DND-41 (cell line): ENCODE results near the gene ELMO2.

Source experiments
- EZH2 ChIP-seq: IDR thresholded peaks from 3 replicates; pipeline ENCODE4 v1.6.1; 2012; ENCODE audit warnings: borderline replicate concordance, low read depth, mild to moderate bottlenecking, moderate library complexity, low read length, inconsistent platforms; ENCODE audit not compliant: severe bottlenecking
- TF ChIP-seq, protein P1 (sequence below): IDR thresholded peaks from 2 replicates; pipeline ENCODE4 v1.5.1; 2012; ENCODE audit warnings: borderline replicate concordance, low read length, moderate library complexity, mild to moderate bottlenecking; ENCODE audit not compliant: poor library complexity, severe bottlenecking; ENCODE audit errors: extremely low read depth

GRCh38 chr20:46420878-46421277 lies 14.5 kb upstream of the ELMO2 start:
- no peak for TF ChIP-seq EZH2
- TF ChIP-seq, protein P1, sequence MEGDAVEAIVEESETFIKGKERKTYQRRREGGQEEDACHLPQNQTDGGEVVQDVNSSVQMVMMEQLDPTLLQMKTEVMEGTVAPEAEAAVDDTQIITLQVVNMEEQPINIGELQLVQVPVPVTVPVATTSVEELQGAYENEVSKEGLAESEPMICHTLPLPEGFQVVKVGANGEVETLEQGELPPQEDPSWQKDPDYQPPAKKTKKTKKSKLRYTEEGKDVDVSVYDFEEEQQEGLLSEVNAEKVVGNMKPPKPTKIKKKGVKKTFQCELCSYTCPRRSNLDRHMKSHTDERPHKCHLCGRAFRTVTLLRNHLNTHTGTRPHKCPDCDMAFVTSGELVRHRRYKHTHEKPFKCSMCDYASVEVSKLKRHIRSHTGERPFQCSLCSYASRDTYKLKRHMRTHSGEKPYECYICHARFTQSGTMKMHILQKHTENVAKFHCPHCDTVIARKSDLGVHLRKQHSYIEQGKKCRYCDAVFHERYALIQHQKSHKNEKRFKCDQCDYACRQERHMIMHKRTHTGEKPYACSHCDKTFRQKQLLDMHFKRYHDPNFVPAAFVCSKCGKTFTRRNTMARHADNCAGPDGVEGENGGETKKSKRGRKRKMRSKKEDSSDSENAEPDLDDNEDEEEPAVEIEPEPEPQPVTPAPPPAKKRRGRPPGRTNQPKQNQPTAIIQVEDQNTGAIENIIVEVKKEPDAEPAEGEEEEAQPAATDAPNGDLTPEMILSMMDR = no peak
